B cell (primary cell): ENCODE measurements around the gene KIR2DL4. TPM values are rescaled to one million over a fixed set of nuclear protein-coding genes. Genes with fewer than 3 reads are reported as not detected.
"Not testable (repeated sequence)": the region's sequence is repeated elsewhere in the genome, so short reads cannot be mapped to it uniquely, and the experiment has no call there.

Source experiments
- ATAC-seq: fragments of 200-7000 bp; cut with Tn5 transposase; one replicate; pipeline ENCODE4 v1.10.0; 2021; ENCODE audit warnings: low read depth, mild to moderate bottlenecking, moderate number of reproducible peaks, moderate library complexity
- CTCF ChIA-PET: fragments of 350-600 bp; sonication (Branson Sonifier 250); formaldehyde crosslinking; loops from one replicate; lab custom pipeline; 2021; ENCODE audit warnings: antibody characterized with exemption, inconsistent platforms; lab: Charles Lee
- POLR2A ChIA-PET: fragments of 350-600 bp; sonication (Branson Sonifier 250); formaldehyde crosslinking; loops from one replicate; lab custom pipeline; 2021; ENCODE audit warnings: antibody characterized with exemption; lab: Charles Lee
- DNase-seq: peaks from one replicate; pipeline ENCODE4 v3.0.0; 2013
- H2AFZ ChIP-seq: 2 replicates; pipeline ENCODE4 v1.6.1; 2012; ENCODE audit warnings: mild to moderate bottlenecking, low read depth, low read length; ENCODE audit not compliant: insufficient read depth, poor library complexity, severe bottlenecking
- H3K27ac ChIP-seq, 2 donors: 1 replicate in 1 of 2; 2 replicates in 1 of 2; pipeline ENCODE4 v1.5.1; 2012 to 2013; ENCODE audit warnings: low read length in 2 of 2, mild to moderate bottlenecking in 2 of 2, moderate library complexity in 1 of 2
- H3K27me3 ChIP-seq, 4 experiments: fragments of 200-600 bp in 1 of 4; sonication (generic) in 1 of 4; replicated peaks in 1 of 4; 1 replicate in 2 of 4; 2 replicates in 2 of 4; pipeline versions ENCODE4 v1.6.1 to v1.7.0; 2013 to 2016; ENCODE audit warnings: low read length in 3 of 4, mild to moderate bottlenecking in 2 of 4, mixed read lengths in 1 of 4, moderate library complexity in 1 of 4; ENCODE audit not compliant: insufficient read depth in 4 of 4, control insufficient read depth in 3 of 4; ENCODE audit errors: control extremely low read depth in 1 of 4
- H3K36me3 ChIP-seq, 2 experiments: replicated peaks in 1 of 2; 1 replicate in 1 of 2; 2 replicates in 1 of 2; pipeline versions ENCODE4 v1.6.1 to v1.7.1; 2013; ENCODE audit warnings: low read length in 1 of 2; ENCODE audit not compliant: insufficient read depth in 2 of 2, control insufficient read depth in 1 of 2; ENCODE audit errors: control extremely low read depth in 1 of 2, extremely low read depth in 1 of 2
- H3K4me1 ChIP-seq, 2 donors: fragments of 200-600 bp in 1 of 2; sonication (generic) in 1 of 2; 1 replicate in 1 of 2; 2 replicates in 1 of 2; pipeline versions ENCODE4 v1.5.1 to v1.6.1; 2013 to 2017; ENCODE audit warnings: low read length in 2 of 2; ENCODE audit not compliant: control insufficient read depth in 2 of 2, insufficient read depth in 2 of 2
- H3K4me2 ChIP-seq: replicated peaks from 2 replicates; pipeline ENCODE3; 2012; ENCODE audit warnings: mild to moderate bottlenecking, low read depth, low read length; ENCODE audit not compliant: poor library complexity, severe bottlenecking
- H3K4me3 ChIP-seq, 5 experiments: fragments of 200-600 bp in 1 of 5; sonication (generic) in 1 of 5; 1 replicate in 3 of 5; 2 replicates in 2 of 5; pipeline versions ENCODE4 v1.5.1 to v1.7.0; 2011 to 2016; ENCODE audit warnings: low read length in 4 of 5, mild to moderate bottlenecking in 4 of 5, low read depth in 2 of 5, control low read depth in 1 of 5, moderate library complexity in 1 of 5; ENCODE audit not compliant: insufficient read depth in 1 of 5; ENCODE audit errors: control extremely low read depth in 1 of 5, extremely low read depth in 1 of 5
- H3K79me2 ChIP-seq: fragments of 200-600 bp; sonication (generic); one replicate; pipeline ENCODE4 v1.6.0; 2016; ENCODE audit warnings: low read length; ENCODE audit not compliant: control insufficient read depth, insufficient read depth
- H3K9ac ChIP-seq: fragments of 200-600 bp; sonication (generic); 2 replicates; pipeline ENCODE4 v1.6.1; 2017; ENCODE audit warnings: mild to moderate bottlenecking, low read length, moderate library complexity
- H3K9me3 ChIP-seq, 3 donors: one replicate each; pipeline versions ENCODE4 v1.6.1 to v1.7.1; 2013; ENCODE audit warnings: low read length in 2 of 3; ENCODE audit not compliant: control insufficient read depth in 2 of 3, insufficient read depth in 1 of 3; ENCODE audit errors: control extremely low read depth in 1 of 3
- H4K20me1 ChIP-seq: 2 replicates; pipeline ENCODE4 v1.6.0; 2012; ENCODE audit warnings: mild to moderate bottlenecking, low read length; ENCODE audit not compliant: insufficient read depth, control insufficient read depth, poor library complexity, severe bottlenecking
- H3K27ac Mint-ChIP-seq: one replicate; pipeline ENCODE4 v1.8.0; 2021; ENCODE audit warnings: mixed read lengths
- H3K27me3 Mint-ChIP-seq: one replicate; pipeline ENCODE4 v1.8.0; 2021; ENCODE audit warnings: mixed read lengths
- H3K4me1 Mint-ChIP-seq: one replicate; pipeline ENCODE4 v1.8.0; 2021; ENCODE audit warnings: mixed read lengths
- H3K4me3 Mint-ChIP-seq: one replicate; pipeline ENCODE4 v1.8.0; 2021; ENCODE audit warnings: mixed read lengths
- H3K9me3 Mint-ChIP-seq: one replicate; pipeline ENCODE4 v1.8.0; 2022; ENCODE audit warnings: mixed read lengths; ENCODE audit not compliant: insufficient read depth
- WGBS: methylation state at CpG from one replicate; pipeline ENCODE4 v1.1.5; 2013; ENCODE audit warnings: missing lambda C conversion rate; ENCODE audit not compliant: insufficient coverage; 5-methylcytosine and 5-hydroxymethylcytosine counted together
- intact Hi-C: fragments of 100-400 bp; cut with micrococcal nuclease; formaldehyde crosslinking; loops from one replicate; pipeline ENCODE4 v1.10.0; 2022
- polyA plus RNA-seq: library from polyadenylated mRNA; depleted of rRNA; stranded (reverse); fragments of >200 nt; gene quantifications from 2 replicates; pipeline ENCODE4 v1.2.3, GENCODE V29; 2012
- total RNA-seq, 2 donors: library from RNA; stranded (reverse); fragments of 120-200 nt in 1 of 2; gene quantifications; 1 replicate in 1 of 2; 2 replicates in 1 of 2; pipeline versions ENCODE4 v1.2.3 to v1.2.4, GENCODE V29; 2013 to 2022

The KIR2DL4 gene
- total and polyA plus RNA-seq, 2 donors (not counting 1 experiment from before 2014, with no cell fraction given): not detected

GRCh38 chr19:54771018-54771960 lies 32.1 kb upstream of the KIR2DL4 start:
- WGBS: 79% methylated on average over 9 of the region's 15 CpGs
- H3K79me2 ChIP-seq, H3K9ac ChIP-seq, H3K4me1 Mint-ChIP-seq, H3K27ac ChIP-seq, intact Hi-C loops, POLR2A ChIA-PET, H3K4me3 ChIP-seq, H3K9me3 ChIP-seq, H3K27me3 ChIP-seq, H3K36me3 ChIP-seq, H3K4me3 Mint-ChIP-seq, H2AFZ ChIP-seq, ATAC-seq, CTCF ChIA-PET, H4K20me1 ChIP-seq, H3K4me1 ChIP-seq, DNase-seq, H3K9me3 Mint-ChIP-seq, H3K4me2 ChIP-seq, H3K27ac Mint-ChIP-seq: not testable (repeated sequence)
- peaks cover 11% of the 10 kb centered on the region for H3K27me3 Mint-ChIP-seq

GRCh38 chr19:54772666-54773065 lies 30.7 kb upstream of the KIR2DL4 start:
- POLR2A ChIA-PET, H3K4me3 ChIP-seq, H2AFZ ChIP-seq, CTCF ChIA-PET, H3K36me3 ChIP-seq, ATAC-seq, H3K27me3 ChIP-seq, H3K27ac ChIP-seq, H3K4me2 ChIP-seq, H3K27ac Mint-ChIP-seq, H3K79me2 ChIP-seq, H3K9me3 ChIP-seq, H3K9me3 Mint-ChIP-seq, intact Hi-C loops, H4K20me1 ChIP-seq, H3K4me1 Mint-ChIP-seq, H3K4me3 Mint-ChIP-seq, DNase-seq, H3K4me1 ChIP-seq, H3K9ac ChIP-seq: not testable (repeated sequence)
- peaks cover 11% of the 10 kb centered on the region for H3K27me3 Mint-ChIP-seq
- 50% methylated on average over 1 of the region's 2 CpGs for WGBS

- ATAC-seq, H3K9me3 ChIP-seq, H3K36me3 ChIP-seq, H2AFZ ChIP-seq, DNase-seq, H3K9me3 Mint-ChIP-seq, H4K20me1 ChIP-seq, H3K27ac Mint-ChIP-seq, H3K27me3 ChIP-seq, H3K4me3 Mint-ChIP-seq, H3K4me1 Mint-ChIP-seq, H3K4me2 ChIP-seq, CTCF ChIA-PET, POLR2A ChIA-PET, H3K27ac ChIP-seq, H3K79me2 ChIP-seq, H3K4me3 ChIP-seq, H3K9ac ChIP-seq, H3K4me1 ChIP-seq: not testable (repeated sequence)
- peaks cover 20% of the 10 kb centered on the region for H3K27me3 Mint-ChIP-seq
- intact Hi-C loops: loop anchor here (5.0 kb wide), 1 partner anchor 72 kb away; no protein-coding TSS in a partner anchor
- 86% methylated on average over 8 of the region's 12 CpGs for WGBS
Measured at GRCh38 chr19:54775095-54775815, 28.2 kb upstream of the KIR2DL4 start.
